ENCODE measurements around the gene COPE.

The COPE gene

GRCh38 chr19:18860302-18860700 is 58.9 kb downstream of the COPE start:
- TF ChIP-seq CTCF (IDR thresholded peaks at IDR 0.05): no peak
- H3K4me3 ChIP-seq: no peak overlapping the region
- no peak overlapping the region for H3K27ac ChIP-seq
- no peak for DNase-seq (ENCODE audit: low spot score)

- Histone ChIP-seq H3K27ac (no peak overlapping the region), H3K4me3 (no peak overlapping the region)
- no peak for DNase-seq (ENCODE audit: low spot score)
- no peak for TF ChIP-seq CTCF (IDR thresholded peaks at IDR 0.05)
These were observed 59.4 kb downstream of the COPE start for GRCh38 chr19:18859676-18860301.

GRCh38 chr19:18858906-18859646 is 60.1 kb downstream of the COPE start:
- no peak for DNase-seq (ENCODE audit: low spot score)
- no peak for TF ChIP-seq CTCF (IDR thresholded peaks at IDR 0.05)
- Histone ChIP-seq H3K4me3 (no peak overlapping the region), H3K27ac (no peak overlapping the region)

- DNase-seq (ENCODE audit: low spot score): no peak
- no peak for TF ChIP-seq CTCF (IDR thresholded peaks at IDR 0.05)
- Histone ChIP-seq H3K4me3 (no peak overlapping the region), H3K27ac (no peak overlapping the region)
These were observed 62.0 kb downstream of the COPE start for GRCh38 chr19:18857223-18857622.

- no peak overlapping the region for H3K27ac ChIP-seq
- TF ChIP-seq CTCF (IDR thresholded peaks at IDR 0.05): no peak
- no peak overlapping the region for H3K4me3 ChIP-seq
- no peak for DNase-seq (ENCODE audit: low spot score)
These were observed 62.6 kb downstream of the COPE start for GRCh38 chr19:18856385-18857126.

GRCh38 chr19:18855647-18856384 is 63.4 kb downstream of the COPE start:
- no peak for DNase-seq (ENCODE audit: low spot score)
- Histone ChIP-seq H3K4me3 (no peak overlapping the region), H3K27ac (no peak overlapping the region)
- TF ChIP-seq CTCF (IDR thresholded peaks at IDR 0.05): no peak

Measured in coronary artery (tissue), 2 donors.